ENCODE measurements around the gene GRIN2C.

DNA sequence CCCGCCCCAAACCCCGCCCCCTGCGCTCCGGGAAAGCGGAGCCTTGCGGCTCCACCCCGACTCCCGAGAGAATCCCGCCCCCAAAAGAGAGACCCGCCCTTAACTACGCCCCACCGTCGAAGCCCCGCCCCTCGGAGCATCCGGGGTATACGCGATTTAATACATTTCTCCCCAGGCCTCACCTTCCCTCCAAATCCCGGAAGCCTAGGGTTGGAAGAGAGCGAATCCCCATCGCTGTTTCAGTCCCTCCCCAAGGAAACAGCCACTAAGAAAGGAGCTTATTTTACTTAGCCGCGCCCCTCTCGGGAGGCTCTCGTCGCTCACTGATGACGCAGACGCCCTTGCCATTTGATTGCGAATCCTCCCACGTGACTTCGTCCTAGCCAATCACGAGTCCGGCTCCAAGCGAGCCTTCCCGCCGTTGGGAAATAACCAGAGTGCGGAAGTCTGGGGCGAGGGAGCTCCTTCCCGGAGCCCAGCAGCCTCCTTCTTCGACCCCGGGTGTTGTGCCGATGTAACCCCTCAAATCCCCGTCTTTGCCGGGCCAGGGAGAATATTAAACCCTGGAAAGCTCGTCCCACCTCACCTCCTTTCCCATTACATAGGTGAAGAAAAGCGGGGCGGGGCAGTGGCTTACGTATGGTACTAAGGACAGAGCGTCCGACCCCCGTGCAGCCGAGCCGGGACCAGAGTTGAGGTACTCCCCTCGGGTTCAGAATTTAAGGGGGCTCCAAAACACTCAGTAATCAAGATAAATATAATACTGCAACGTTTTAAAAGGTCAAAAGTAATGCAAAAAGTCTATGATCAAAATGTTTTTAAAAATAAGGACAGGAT lies 13.6 kb upstream of the GRIN2C start:
- TF ChIP-seq, protein P1, sequence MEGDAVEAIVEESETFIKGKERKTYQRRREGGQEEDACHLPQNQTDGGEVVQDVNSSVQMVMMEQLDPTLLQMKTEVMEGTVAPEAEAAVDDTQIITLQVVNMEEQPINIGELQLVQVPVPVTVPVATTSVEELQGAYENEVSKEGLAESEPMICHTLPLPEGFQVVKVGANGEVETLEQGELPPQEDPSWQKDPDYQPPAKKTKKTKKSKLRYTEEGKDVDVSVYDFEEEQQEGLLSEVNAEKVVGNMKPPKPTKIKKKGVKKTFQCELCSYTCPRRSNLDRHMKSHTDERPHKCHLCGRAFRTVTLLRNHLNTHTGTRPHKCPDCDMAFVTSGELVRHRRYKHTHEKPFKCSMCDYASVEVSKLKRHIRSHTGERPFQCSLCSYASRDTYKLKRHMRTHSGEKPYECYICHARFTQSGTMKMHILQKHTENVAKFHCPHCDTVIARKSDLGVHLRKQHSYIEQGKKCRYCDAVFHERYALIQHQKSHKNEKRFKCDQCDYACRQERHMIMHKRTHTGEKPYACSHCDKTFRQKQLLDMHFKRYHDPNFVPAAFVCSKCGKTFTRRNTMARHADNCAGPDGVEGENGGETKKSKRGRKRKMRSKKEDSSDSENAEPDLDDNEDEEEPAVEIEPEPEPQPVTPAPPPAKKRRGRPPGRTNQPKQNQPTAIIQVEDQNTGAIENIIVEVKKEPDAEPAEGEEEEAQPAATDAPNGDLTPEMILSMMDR (conservative IDR thresholded peaks at IDR 0.05) = no peak
- no peak for TF ChIP-seq EZH2 (IDR thresholded peaks at IDR 0.05; ENCODE audit: low read depth)

All from PC-9 (cell line).